DMS153 treated with DMSO at 0.1 percent for 48 hours (cell line): ENCODE results near the gene CASKIN2.
A peak's percentile ranks its signal among the peaks of the same experiment; 100 is the strongest.
"Not testable (repeated sequence)": the region's sequence is repeated elsewhere in the genome, so short reads cannot be mapped to it uniquely, and the experiment has no call there.

Experiments used
- DNase-seq: peaks from one replicate; lab custom pipeline; 2025; ENCODE audit not compliant: unreplicated experiment; lab: John Stamatoyannopoulos, UW

Gene CASKIN2

GRCh38 chr17:75521290-75521689 lies 6.0 kb upstream of the CASKIN2 start:
- DNase-seq: no peak

GRCh38 chr17:75520413-75520812 lies 5.1 kb upstream of the CASKIN2 start:
- not testable (repeated sequence) for DNase-seq

- DNase-seq: no peak
Measured at GRCh38 chr17:75518983-75519537, 3.7 kb upstream of the CASKIN2 start.

- DNase-seq: no peak
Measured at GRCh38 chr17:75518201-75518600, 2.9 kb upstream of the CASKIN2 start.

- no peak for DNase-seq
Measured at GRCh38 chr17:75517297-75517865, 2.0 kb upstream of the CASKIN2 start.

- no peak for DNase-seq
Measured at GRCh38 chr17:75516619-75517296, 1.4 kb upstream of the CASKIN2 start.

- DNase-seq: peak; percentile 81
Measured at GRCh38 chr17:75516255-75516618, 900 bp upstream of the CASKIN2 start, which contains the start of gene TSEN54. Gene TSEN54, plus strand, starts transcription at chr17:75516528. Its CDS starts 33 bp downstream, at chr17:75516561.

GRCh38 chr17:75514919-75515495 lies 330 bp downstream of the CASKIN2 start:
- DNase-seq: no peak

GRCh38 chr17:75514299-75514918 lies 928 bp downstream of the CASKIN2 start:
- DNase-seq: no peak

GRCh38 chr17:75513641-75514000 lies 1.7 kb downstream of the CASKIN2 start:
- DNase-seq: no peak

GRCh38 chr17:75512926-75513640 lies 2.3 kb downstream of the CASKIN2 start:
- DNase-seq: no peak

GRCh38 chr17:75511610-75512575 lies 3.4 kb downstream of the CASKIN2 start:
- DNase-seq: no peak

GRCh38 chr17:75511270-75511609 lies 4.1 kb downstream of the CASKIN2 start:
- no peak for DNase-seq

- no peak for DNase-seq
Measured at GRCh38 chr17:75509528-75510258, 5.6 kb downstream of the CASKIN2 start.

- DNase-seq: no peak
Measured at GRCh38 chr17:75508931-75509361, 6.4 kb downstream of the CASKIN2 start.

GRCh38 chr17:75507733-75508719 lies 7.3 kb downstream of the CASKIN2 start:
- no peak for DNase-seq

GRCh38 chr17:75506888-75507287 lies 8.4 kb downstream of the CASKIN2 start:
- DNase-seq: no peak

- no peak for DNase-seq
Measured at GRCh38 chr17:75506134-75506533, 9.2 kb downstream of the CASKIN2 start.
